ENCODE measurements around the gene L1TD1. TPM values are rescaled to one million over a fixed set of nuclear protein-coding genes. Genes with fewer than 3 reads are reported as not detected.

L1TD1 gene
- total and polyA plus RNA-seq, 2 donors (not counting 1 experiment from before 2014, with no cell fraction given) = 0.09 TPM; not detected in 1

DNA sequence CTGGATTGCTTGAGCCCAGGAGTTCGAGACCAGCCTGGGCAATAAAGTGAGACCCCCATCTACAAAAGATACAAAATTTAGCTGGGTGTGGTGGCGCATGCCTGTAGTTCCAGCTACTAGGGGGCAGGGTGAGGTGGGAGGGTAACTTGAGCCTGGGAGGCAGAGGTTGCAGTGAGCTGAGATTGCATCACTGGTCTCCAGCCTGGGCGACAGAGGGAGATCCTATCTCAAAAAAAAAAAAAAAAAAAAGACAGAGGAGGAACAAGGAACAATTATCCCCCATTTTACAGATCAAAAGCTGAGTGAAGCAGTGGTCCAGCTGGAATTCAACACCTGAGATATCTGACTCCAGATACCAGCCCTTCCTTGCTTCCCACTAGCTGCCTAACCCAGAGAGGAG lies 34.8 kb downstream of the L1TD1 start:
- WGBS (ENCODE audit: insufficient coverage) = no CpG with 5 or more reads among the region's 3 CpGs
- Histone ChIP-seq H3K4me3 (ENCODE audit: control extremely low read depth in 1 of 5, extremely low read depth in 1 of 5, insufficient read depth in 1 of 5, low read depth in 2 of 5, low read length in 4 of 5) (no peak overlapping the region), H3K36me3 (replicated peaks in 1 of 2; ENCODE audit: control extremely low read depth in 1 of 2, control insufficient read depth in 1 of 2, extremely low read depth in 1 of 2, insufficient read depth in 2 of 2, low read length in 1 of 2) (no peaks in the 10 kb centered on the region), H3K4me1 (ENCODE audit: control insufficient read depth in 2 of 2, insufficient read depth in 2 of 2, low read length in 2 of 2) (no peaks in the 10 kb centered on the region), H3K27ac (ENCODE audit: low read length in 2 of 2) (no peak overlapping the region), H3K4me2 (replicated peaks; ENCODE audit: low read depth, low read length, poor library complexity, severe bottlenecking) (no peak overlapping the region), H3K27me3 (replicated peaks in 1 of 4; ENCODE audit: control extremely low read depth in 1 of 4, control insufficient read depth in 3 of 4, insufficient read depth in 4 of 4, low read length in 3 of 4) (no peaks in the 10 kb centered on the region), H4K20me1 (ENCODE audit: control insufficient read depth, insufficient read depth, low read length, poor library complexity, severe bottlenecking) (no peaks in the 10 kb centered on the region), H2AFZ (ENCODE audit: insufficient read depth, low read depth, low read length, poor library complexity, severe bottlenecking) (no peak overlapping the region), H3K9ac (ENCODE audit: low read length) (no peak overlapping the region), H3K9me3 (ENCODE audit: control extremely low read depth in 1 of 3, control insufficient read depth in 2 of 3, insufficient read depth in 1 of 3, low read length in 2 of 3) (no peaks in the 10 kb centered on the region), H3K79me2 (ENCODE audit: control insufficient read depth, insufficient read depth, low read length) (no peaks in the 10 kb centered on the region)
- DNase-seq (no peak), ATAC-seq (ENCODE audit: low read depth) (no peak)
- Mint-ChIP-seq H3K4me3 (no peak overlapping the region), H3K27ac (no peak overlapping the region), H3K9me3 (ENCODE audit: insufficient read depth) (no peaks in the 10 kb centered on the region), H3K4me1 (no peaks in the 10 kb centered on the region), H3K27me3 (peaks cover 4% of the 10 kb centered on the region)
- ChIA-PET CTCF (interaction anchor here (0.7 kb wide), 1 partner anchor 1462 kb away, joined by 3 read pairs; no protein-coding TSS in a partner anchor), POLR2A (no interaction called here)
- intact Hi-C loops (cut with micrococcal nuclease) = no loop called here
- TF ChIP-seq, protein P1, sequence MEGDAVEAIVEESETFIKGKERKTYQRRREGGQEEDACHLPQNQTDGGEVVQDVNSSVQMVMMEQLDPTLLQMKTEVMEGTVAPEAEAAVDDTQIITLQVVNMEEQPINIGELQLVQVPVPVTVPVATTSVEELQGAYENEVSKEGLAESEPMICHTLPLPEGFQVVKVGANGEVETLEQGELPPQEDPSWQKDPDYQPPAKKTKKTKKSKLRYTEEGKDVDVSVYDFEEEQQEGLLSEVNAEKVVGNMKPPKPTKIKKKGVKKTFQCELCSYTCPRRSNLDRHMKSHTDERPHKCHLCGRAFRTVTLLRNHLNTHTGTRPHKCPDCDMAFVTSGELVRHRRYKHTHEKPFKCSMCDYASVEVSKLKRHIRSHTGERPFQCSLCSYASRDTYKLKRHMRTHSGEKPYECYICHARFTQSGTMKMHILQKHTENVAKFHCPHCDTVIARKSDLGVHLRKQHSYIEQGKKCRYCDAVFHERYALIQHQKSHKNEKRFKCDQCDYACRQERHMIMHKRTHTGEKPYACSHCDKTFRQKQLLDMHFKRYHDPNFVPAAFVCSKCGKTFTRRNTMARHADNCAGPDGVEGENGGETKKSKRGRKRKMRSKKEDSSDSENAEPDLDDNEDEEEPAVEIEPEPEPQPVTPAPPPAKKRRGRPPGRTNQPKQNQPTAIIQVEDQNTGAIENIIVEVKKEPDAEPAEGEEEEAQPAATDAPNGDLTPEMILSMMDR (IDR thresholded peaks at IDR 0.05) = no peak

DNA sequence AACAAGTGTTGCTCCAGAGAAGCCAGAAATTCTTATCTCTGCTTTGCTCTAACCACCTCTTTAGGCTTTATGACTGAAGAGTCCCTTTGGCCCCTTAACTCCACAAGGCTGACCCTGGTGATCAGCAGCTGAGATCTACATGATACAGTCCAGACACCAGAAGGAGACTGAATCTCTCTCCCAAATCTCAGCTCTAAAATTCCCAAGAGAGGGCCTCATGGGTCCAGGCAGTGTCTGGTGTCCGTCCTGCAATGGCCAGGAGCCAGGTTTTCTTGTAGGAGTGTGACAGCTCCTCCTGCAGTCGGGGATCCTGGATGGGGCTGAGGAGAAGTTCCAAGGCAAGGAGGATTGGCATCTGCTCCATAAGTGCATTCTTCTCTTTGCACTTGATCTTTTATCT lies 35.3 kb downstream of the L1TD1 start:
- Histone ChIP-seq H3K9me3 (ENCODE audit: control extremely low read depth in 1 of 3, control insufficient read depth in 2 of 3, insufficient read depth in 1 of 3, low read length in 2 of 3) (no peaks in the 10 kb centered on the region), H3K27me3 (replicated peaks in 1 of 4; ENCODE audit: control extremely low read depth in 1 of 4, control insufficient read depth in 3 of 4, insufficient read depth in 4 of 4, low read length in 3 of 4) (no peaks in the 10 kb centered on the region), H3K9ac (ENCODE audit: low read length) (no peak overlapping the region), H3K4me1 (ENCODE audit: control insufficient read depth in 2 of 2, insufficient read depth in 2 of 2, low read length in 2 of 2) (no peaks in the 10 kb centered on the region), H3K4me3 (ENCODE audit: control extremely low read depth in 1 of 5, extremely low read depth in 1 of 5, insufficient read depth in 1 of 5, low read depth in 2 of 5, low read length in 4 of 5) (no peak overlapping the region), H4K20me1 (ENCODE audit: control insufficient read depth, insufficient read depth, low read length, poor library complexity, severe bottlenecking) (no peaks in the 10 kb centered on the region), H3K27ac (ENCODE audit: low read length in 2 of 2) (no peak overlapping the region), H2AFZ (ENCODE audit: insufficient read depth, low read depth, low read length, poor library complexity, severe bottlenecking) (no peak overlapping the region), H3K4me2 (replicated peaks; ENCODE audit: low read depth, low read length, poor library complexity, severe bottlenecking) (no peak overlapping the region), H3K79me2 (ENCODE audit: control insufficient read depth, insufficient read depth, low read length) (no peaks in the 10 kb centered on the region), H3K36me3 (replicated peaks in 1 of 2; ENCODE audit: control extremely low read depth in 1 of 2, control insufficient read depth in 1 of 2, extremely low read depth in 1 of 2, insufficient read depth in 2 of 2, low read length in 1 of 2) (no peaks in the 10 kb centered on the region)
- POLR2A ChIA-PET = no interaction called here
- CTCF ChIA-PET = interaction anchor here (0.7 kb wide), 1 partner anchor 1461 kb away, joined by 3 read pairs; no protein-coding TSS in a partner anchor
- Mint-ChIP-seq H3K4me1 (no peaks in the 10 kb centered on the region), H3K9me3 (ENCODE audit: insufficient read depth) (no peaks in the 10 kb centered on the region), H3K27ac (no peak overlapping the region), H3K4me3 (no peak overlapping the region), H3K27me3 (peaks cover 6% of the 10 kb centered on the region)
- no CpG with 5 or more reads among the region's 2 CpGs for WGBS (ENCODE audit: insufficient coverage)
- intact Hi-C loops (cut with micrococcal nuclease) = no loop called here
- ATAC-seq (ENCODE audit: low read depth) = no peak
- TF ChIP-seq, protein P1 (IDR thresholded peaks at IDR 0.05) = no peak
- no peak for TF ChIP-seq EZH2 (IDR thresholded peaks at IDR 0.05; ENCODE audit: borderline replicate concordance, insufficient read depth, low read depth, low read length, poor library complexity, severe bottlenecking)
- DNase-seq = no peak

All from B cell (primary cell).